Sciatic nerve (tissue), 2 donors: ENCODE measurements around the gene LPIN3. TPM values are rescaled to one million over a fixed set of nuclear protein-coding genes. Genes with fewer than 3 reads are reported as not detected.
"Not testable (repeated sequence)": the region's sequence is repeated elsewhere in the genome, so short reads cannot be mapped to it uniquely, and the experiment has no call there.

Source experiments
- ATAC-seq: fragments of 200-7000 bp; cut with Tn5 transposase; one replicate; pipeline ENCODE4 v1.9.1; 2020; ENCODE audit warnings: mild to moderate bottlenecking, moderate library complexity
- DNase-seq: peaks from one replicate; pipeline ENCODE4 v3.0.0-alpha.2; 2020; ENCODE audit warnings: low spot score
- intact Hi-C: fragments of 100-400 bp; cut with DNase I; formaldehyde crosslinking; loops from one replicate; pipeline ENCODE4 v1.14.2; 2022
- total RNA-seq: library from RNA; stranded (reverse); fragmentation: NEBNext Ultra II Directional; extraction: Animal tissue kit (Norgen Biotek cat#: 25700); gene quantifications from one replicate; pipeline ENCODE4 v1.2.1, GENCODE V29; 2021
- donor health status: DM: no; HTN: no; CAD: no.
- donor health status: DM: no; HTN: no; CAD: no.

LPIN3 gene, protein sequence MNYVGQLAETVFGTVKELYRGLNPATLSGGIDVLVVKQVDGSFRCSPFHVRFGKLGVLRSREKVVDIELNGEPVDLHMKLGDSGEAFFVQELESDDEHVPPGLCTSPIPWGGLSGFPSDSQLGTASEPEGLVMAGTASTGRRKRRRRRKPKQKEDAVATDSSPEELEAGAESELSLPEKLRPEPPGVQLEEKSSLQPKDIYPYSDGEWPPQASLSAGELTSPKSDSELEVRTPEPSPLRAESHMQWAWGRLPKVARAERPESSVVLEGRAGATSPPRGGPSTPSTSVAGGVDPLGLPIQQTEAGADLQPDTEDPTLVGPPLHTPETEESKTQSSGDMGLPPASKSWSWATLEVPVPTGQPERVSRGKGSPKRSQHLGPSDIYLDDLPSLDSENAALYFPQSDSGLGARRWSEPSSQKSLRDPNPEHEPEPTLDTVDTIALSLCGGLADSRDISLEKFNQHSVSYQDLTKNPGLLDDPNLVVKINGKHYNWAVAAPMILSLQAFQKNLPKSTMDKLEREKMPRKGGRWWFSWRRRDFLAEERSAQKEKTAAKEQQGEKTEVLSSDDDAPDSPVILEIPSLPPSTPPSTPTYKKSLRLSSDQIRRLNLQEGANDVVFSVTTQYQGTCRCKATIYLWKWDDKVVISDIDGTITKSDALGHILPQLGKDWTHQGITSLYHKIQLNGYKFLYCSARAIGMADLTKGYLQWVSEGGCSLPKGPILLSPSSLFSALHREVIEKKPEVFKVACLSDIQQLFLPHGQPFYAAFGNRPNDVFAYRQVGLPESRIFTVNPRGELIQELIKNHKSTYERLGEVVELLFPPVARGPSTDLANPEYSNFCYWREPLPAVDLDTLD
- 12.9 TPM for total RNA-seq

DNA sequence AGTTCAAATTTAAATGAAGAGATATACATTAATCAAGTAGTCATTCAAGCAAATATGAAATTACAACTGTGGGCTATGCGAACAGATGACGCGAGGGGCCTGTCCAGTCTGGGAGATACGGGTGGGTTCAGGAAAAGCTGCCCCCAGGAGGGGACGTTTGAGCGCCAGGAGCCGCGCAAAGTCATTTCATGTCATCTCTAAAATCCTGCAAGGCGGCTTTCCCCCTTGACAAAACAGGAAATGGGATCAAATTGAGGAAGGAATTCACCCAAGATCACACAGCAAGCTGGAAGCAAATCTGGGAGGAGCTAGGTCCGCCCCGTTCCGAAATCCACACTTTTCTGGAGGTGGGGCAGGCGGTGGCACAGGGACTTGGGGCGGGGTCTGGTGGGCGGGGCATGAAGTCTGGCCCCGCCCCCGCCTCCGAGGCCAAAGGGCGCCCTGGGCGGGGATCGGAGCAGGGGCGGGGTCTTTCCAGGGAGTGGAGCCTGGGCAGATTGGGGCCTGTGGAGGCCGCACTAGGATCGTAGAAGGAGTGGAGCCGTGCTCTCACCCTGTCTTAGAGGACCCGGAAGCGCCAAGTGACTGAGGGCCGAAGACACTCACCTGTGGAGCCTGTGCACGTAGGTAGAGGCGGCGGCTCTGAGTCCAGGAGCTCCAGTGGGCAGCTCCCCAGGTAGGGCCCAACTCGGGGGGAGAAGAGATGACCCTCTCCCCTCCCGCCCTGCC is at the start of gene LPIN3:
Gene LPIN3 (plus strand): TSS at position 495 of the 729 bp plus-strand sequence. CDS start 4,983 bp downstream, outside the sequence.
- ATAC-seq (peak; percentile 97), DNase-seq (peak; percentile 93)
- intact Hi-C loops: loop anchor here (2.0 to 10.0 kb wide), 2 partner anchors 74 to 168 kb away; no protein-coding TSS in a partner anchor

DNA sequence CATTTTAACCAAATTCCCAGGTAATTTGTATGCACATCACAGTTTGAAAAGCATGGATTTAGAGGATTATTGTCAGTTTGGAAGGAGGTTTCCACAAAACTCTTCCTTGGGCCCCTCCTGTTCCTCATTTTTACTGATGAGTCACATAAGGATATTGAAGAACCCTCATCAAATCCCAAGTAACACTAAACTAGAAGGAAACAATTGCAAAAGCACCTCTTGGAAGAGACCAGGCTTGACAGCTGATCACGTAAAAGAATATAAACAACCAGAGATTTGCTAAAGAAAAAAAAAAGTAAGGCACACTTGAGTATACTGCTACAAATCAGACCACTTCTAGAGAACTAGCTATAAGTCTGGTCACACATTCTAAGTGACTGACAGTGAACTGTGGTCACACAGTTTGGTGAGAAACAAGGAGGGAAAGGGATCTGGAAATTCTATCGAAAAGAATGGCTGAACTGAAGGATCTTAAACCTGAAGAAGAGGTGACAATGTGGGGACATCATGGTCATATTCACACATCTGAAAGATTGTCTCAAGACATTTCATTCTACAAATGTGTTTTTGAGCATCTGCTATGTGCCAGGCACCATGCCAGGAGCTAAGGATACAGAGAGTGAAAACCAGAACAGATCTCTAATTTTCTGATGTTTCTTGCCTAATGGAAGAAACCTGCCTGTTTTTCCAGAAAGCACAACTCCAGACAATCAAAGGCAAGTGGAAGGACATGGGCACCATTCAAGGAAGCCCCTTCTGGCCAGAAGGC is 47.2 kb upstream of the LPIN3 start:
- DNase-seq (no peak), ATAC-seq (peak; percentile 86)
- intact Hi-C loops: no loop called here

DNA sequence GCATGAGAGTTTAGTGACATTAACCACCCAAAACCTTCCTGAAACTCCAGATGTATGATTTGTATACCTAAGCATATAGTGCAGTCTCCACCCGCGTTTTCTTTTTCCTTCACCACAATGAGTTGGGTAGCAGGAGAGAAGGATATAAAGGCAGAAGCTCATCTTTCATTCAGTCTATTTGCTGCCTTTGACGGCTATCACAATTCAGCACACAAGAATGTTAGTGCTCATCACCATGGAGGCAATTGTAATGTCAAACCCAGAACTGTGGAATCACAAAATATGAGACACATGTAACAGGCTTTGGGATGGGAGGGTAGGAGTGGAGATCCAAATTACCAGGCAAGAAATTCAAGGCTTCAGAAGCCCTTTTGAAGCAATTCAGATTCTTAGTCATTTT is 40.7 kb upstream of the LPIN3 start:
- no peak for ATAC-seq
- intact Hi-C loops: no loop called here
- DNase-seq: no peak

DNA sequence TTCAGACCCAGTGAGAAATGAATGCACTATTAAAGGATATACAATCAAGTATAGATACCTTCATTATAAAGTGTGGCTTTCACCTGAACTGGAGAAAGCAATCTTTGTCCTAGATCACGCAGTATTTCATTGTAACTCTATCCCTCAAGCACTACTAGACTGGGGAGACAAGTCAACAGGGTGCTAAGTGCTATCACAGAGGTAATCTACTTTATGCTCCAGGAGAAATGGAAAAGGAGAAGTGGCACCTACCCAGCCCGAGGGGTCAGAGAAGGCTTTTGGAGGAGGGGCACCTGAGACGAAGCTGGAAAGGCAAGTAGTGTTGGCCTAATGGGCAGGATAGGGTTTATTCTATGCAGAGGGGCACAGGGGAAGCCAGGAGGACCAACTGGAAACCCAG is 40.2 kb upstream of the LPIN3 start:
- intact Hi-C loops: no loop called here
- DNase-seq (no peak), ATAC-seq (no peak)

DNA sequence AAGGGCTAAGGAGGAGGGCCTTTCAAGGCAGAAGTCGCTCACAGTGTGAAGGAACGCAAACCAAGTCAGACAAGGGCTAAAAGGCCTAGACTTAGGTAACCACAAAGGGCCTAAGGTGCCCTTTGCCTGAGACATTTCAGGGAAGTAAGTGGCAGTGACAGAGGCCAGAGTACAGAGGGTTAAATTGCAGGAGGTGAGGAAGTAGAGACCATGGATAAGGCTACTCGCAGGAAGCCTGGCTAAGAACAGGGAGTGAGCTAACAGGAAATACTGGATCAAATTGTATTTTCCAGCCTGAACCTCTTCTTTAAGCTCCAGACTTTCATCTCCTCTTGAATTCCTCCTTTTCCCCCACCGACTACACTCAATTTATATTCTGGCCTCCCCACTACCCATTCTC is 39.7 kb upstream of the LPIN3 start:
- intact Hi-C loops: no loop called here
- ATAC-seq: no peak
- DNase-seq: no peak

DNA sequence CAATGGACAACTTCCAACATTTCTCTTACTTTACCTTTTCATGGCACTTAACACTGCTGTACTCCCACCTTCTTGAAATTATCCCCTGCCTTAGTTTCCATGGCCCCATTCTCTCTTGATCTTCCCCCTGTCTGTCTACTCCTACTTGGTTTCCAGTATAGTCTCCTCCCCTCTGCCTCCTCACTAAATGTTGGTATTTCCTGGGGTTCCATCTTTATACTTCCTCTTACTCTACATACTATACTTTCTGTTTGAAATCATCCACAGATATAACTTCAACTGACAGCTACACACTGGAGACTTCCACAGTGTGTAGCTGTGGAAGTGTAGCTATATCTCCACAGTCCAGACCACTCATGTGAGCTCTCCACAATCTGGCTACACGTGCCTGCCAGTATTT is 36.6 kb upstream of the LPIN3 start:
- no peak for DNase-seq
- intact Hi-C loops: no loop called here

DNA sequence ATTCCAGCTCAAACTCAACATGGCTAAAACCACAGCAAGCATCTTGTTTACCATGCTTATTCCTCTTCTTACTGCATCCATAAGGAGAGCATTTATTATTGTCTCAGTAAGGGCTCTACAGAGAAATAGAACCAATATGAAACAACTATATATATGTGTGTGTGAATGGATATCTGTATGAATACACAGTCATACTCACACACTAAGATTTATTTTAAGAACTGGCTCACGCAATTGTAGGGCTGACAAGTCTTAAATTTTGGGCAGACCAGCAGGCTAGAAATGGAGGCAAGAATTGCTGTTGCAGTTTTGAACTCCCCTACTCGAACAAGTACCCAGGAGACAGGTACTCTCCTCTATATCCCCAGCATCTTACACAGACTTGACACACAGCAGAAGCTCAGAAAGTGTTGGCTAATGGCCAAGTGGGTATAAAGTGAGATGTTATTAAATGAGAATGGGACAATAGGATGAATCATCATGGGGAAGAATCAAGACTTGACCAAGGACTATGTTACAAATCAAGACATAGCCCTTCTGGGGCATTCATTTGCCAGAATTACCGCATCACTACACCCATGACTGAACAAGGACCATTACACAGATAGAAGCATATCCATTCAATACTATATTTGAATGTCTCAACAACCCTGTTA is 36.1 kb upstream of the LPIN3 start:
- DNase-seq (no peak), ATAC-seq (no peak)
- intact Hi-C loops: no loop called here

More for the DNA sequence above, 36.6 kb upstream of the LPIN3 start:
- no peak for ATAC-seq

DNA sequence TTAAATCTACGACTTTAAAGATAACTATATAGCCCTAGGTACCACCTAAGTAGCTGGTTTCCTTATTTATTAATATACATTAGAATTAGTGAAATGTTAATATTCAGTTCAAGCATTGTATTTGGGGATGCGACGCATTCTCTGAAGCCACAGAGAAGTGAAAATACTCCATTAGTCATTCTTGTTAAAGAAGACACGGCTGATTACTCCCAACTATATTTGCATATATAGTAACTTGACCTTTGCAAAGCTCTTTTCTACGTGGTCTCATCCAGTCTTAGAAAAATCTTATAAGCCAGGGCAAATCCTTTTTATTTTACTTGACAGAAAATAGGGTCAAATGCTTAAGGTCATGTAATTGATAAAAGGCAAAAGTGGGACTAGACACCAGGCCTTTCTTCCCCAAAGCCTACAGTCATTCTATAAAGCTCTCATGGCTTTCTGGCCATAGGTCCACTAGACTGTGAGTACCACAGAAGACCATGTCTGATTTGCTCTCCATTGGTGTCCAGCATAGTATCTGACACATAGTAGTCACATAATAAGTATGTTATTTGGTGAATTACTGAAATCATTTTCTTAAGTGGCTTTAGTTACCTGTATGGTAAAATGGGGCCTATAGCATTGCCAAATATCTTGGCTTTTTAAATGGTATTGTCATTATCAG is 34.4 kb upstream of the LPIN3 start:
- DNase-seq: no peak
- intact Hi-C loops: no loop called here
- ATAC-seq: no peak

DNA sequence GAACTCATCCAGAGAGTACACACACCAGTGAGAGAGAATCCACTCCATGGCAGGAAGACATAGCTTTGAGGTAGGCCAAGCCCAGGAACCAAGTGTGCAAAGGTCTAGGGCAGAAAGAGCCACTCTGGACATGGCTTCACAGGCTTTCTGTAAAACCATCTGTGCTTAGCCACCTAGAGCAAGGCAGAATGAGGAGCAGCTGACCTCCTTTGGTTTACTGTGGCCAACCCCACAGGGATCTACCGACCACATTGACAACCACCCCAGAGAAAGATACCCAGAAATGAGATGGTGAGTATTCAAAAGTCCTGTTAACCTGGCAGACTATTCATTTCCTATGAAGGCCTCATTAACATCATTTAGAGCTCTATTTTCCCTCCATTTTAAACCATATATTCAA is 33.6 kb upstream of the LPIN3 start:
- DNase-seq (no peak), ATAC-seq (no peak)
- intact Hi-C loops: no loop called here

DNA sequence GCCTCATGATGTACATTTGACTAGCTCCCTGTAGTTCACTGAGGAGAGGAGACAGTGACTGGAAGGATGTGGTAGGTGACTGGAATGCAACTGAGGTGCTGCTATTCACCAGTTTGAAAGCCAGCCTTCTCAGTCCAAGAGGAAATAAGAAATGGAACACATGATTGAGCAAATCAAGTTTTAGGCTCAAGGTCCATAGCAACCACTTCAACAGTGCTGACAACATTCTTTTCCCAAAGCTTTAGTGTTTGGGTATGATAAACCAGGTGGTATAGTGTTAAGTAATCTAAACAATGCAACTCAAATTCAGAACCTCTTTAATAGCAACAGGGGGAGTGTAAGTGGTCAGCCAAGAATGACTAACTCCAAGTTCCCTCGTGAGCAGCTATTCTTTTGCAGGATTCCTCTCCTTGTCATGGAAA is 32.3 kb upstream of the LPIN3 start:
- ATAC-seq: peak; percentile 35
- DNase-seq: no peak
- intact Hi-C loops: no loop called here

DNA sequence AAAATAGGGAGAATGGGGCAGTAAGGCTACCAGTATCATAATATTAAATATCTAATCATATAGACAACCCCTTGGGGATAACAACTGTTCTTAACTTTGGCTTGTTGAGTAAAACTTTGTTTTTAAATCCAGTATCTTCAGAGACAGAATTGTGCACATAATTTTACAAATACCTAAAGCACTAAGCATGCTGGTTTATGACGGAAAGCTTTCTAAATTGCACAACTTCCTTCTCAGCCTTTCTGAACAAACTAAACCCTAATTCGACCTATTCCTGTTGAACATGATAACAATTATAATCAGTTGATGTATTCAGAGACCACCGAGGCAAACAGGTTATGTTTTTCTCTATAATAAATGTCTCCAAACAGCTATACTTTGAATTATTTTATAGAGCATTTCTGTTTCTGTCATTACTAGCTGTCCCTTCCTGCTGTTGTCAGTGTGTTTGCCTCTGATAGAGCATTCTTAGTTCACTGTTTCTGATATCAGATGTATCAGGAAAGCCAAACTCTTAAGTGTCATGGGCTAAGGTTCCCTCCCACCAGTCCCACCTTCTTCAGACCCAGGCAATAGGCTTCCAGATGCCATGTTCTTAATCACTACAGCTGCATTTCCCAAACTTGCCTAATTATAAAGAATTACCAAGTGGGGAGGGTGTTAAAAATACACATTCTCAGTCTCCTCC is 31.8 kb upstream of the LPIN3 start:
- ATAC-seq: peak; percentile 69
- DNase-seq: no peak
- intact Hi-C loops: no loop called here

DNA sequence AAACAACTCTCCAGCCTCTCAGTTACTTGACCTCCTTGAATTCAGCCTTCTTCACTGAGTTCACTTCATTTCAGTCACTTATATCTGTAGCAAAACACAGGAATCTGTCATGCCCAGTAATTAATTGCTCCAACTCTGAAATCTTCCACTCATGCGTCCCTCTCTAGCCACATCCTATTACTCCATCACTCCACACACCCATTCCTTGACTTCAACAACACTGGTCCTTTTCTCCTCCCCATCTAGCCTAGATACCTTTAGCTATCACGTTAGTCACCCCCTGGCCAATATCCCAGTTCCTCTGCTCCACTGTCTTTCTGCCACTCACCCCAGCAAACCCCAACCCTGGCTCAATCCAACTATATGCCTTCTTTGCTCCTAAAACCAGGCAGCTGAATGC is 30.8 kb upstream of the LPIN3 start:
- intact Hi-C loops: no loop called here
- ATAC-seq (no peak), DNase-seq (no peak)

DNA sequence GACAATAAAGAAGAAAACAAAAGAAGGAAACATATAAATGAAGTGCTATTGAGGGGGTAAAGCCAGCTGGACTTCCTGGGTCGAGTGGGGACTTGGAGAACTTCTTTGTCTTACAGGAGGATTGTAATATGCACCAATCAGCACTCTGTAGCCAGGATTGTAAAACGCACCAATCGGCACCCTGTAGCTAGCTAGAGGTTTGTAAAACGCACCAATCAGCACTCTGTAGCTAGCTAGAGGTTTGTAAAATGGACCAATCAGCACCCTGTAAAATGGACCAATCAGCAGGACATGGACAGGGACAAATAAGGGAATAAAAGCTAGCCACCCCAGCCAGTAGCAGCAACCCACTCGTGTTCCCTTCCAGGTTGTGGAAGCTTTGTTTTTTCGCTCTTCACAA is 28.6 kb upstream of the LPIN3 start:
- intact Hi-C loops, DNase-seq, ATAC-seq: not testable (repeated sequence)

DNA sequence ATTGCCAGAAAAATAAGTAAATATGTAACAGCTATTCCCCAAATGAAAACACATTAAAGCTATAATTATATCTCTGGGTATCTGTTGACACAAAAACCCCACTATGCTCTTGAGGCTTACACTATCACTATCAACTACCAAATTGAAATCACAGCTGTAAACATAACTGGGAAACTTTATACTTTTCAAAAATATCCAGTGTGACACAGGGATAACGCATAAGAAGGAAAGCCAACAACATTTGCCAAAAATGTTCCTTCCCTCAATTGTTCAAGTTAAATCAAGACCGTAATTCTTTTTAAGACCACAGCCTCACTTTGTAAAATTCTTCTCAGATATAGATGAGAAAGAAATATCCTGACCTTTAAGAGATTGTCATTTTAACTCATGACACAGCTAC is 26.2 kb upstream of the LPIN3 start:
- ATAC-seq (no peak), DNase-seq (no peak)
- intact Hi-C loops: no loop called here

DNA sequence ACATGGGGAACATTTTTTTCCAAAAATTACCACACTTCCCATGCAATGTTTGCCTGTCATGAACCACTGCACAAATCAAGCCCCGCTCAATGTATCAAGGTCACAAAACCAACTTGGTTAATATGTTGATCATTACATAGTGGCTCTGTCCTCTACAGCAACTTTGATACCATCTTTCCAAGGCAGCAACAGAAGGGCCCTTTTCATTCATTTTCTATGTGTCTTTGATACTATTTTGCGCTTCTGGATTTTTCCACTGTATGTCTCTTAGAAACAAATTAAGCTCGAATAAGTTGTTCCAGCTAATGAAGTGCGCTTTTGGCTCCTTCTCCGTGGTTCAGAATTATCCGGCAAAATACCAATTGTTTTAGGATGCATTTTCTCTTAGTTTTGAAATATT is 24.6 kb upstream of the LPIN3 start:
- no peak for ATAC-seq
- DNase-seq: no peak
- intact Hi-C loops: no loop called here

DNA sequence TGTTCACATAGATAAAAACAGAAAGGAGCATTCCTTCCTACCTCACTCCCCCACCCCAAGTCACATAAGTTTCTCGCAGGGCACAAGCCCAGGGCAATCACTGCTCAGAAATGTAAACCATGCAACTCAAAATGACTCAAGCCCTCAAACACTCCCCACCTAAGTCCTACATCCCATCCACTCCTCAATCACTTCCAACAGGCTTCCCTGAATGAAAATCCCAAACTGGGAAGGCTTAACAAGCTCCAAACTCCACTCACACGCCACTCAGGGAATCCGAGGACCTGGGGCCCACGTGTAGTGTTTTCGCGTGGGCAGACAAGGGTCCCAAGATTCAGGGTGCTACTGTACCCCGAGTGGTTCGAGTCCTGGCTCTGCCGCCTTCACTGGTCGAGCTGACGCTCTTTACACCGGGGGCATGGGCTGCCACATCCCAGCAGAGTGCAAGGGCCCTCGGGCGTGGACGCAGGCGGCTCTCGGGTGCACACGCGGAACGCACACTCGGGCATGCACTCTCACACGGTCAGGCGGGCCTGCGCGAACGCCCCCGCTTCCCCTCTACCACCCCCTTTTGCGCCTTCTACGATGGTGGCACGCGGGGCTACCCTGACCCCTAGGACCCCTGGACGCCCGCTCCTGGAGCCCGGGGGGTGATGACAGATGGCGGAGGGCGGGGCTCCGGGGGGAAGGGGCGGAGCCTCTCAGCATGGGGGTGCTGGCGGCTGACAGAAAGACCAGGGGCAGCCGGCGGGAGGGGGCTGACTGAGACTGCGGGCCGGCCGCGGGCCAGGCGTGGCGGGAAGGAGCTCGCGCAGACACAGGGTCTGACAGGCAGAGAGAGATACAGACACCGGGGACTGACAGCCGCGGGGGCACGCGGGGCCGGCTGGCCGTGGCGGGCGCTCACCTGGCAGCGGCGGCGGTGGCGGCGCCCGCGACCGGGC is 23.7 kb upstream of the LPIN3 start:
- peak; percentile 64 for ATAC-seq
- intact Hi-C loops: no loop called here
- DNase-seq: peak; percentile 90
